HG03457 (cell line): ENCODE measurements around the gene TMEM209.
A peak's percentile ranks its signal among the peaks of the same experiment; 100 is the strongest.
"Not testable (repeated sequence)": the region's sequence is repeated elsewhere in the genome, so short reads cannot be mapped to it uniquely, and the experiment has no call there.

ENCODE experiments used
- ATAC-seq: cut with Tn5 transposase; IDR thresholded peaks from one replicate; pipeline ENCODE4 v1.9.1; 2021; ENCODE audit warnings: moderate number of reproducible peaks; ENCODE audit not compliant: unreplicated experiment

The TMEM209 gene

DNA sequence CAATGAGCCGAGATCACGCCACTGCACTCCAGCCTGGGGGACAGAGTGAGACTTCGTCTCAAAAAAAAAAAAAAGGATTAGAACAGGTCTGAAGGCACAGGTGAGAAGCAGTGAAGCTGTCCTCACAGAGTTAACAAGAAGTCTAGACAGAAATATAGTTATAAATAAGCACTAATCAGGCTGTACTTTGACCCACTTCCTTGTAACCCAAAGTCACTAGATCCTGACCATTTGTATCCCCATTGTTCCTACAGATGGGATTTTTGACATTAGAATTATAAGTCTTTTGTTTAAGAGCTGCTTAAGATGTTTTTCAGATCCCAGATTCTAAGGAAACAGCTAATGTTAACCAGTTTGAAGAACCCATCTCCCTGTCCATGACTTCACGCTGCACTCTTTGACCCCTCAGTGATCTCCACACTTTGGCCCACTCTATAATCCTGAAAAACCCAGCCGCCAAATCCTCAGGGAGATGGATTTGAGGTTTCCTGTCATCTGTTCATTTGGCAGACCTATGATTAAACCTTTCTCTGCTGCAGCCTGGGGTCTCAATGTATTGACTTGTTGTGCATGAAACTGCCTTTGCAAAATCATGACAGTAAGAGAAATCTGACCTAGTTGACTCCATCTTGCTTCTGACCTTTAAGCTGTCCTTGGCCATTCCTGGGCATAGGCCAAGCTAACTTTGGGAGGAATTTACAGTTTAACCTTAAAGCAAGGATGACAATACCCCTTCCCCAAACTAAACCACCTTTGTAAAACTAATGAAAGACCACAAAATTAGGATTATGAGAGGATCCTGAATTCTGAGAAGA, 13.8 kb upstream of the TMEM209 start:
- ATAC-seq: no peak

DNA sequence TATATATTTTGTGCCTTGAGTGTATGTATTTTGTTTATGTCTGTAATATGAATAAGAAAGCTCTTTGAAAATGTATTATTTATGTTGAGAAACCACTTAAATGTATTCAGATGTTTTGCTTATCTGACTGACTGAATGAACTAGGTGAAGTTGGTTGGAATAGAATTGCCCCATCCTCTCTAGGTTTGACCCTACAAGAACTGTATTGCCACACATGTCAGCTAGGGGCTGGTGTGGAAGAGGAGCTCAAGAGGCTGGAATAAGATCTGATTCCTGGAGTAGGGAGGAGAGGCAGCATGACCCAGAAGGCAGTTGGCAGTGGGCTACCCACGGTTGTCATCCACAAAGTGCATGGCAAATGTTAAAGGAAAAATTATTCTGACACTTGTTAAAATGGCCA, 11.5 kb upstream of the TMEM209 start:
- no peak for ATAC-seq

DNA sequence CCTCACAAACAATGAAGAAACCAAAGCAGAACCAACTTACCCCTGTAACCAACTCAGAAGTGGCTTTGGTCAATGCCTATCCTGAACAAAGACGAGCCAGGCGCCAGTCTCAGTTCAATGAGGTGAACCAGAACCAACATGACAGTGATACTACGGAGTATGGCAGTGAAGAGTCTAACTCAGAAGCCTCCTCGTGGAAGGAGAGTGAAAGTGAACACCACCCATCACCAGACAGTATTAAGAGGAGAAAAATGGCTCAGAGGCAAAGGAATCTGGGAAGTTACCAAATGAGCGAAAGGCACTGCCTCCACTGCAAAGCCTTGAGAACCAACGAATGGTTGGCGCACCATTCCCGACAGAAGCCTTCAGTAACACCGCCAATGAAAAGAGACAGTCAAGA, 10.8 kb upstream of the TMEM209 start:
- no peak for ATAC-seq

DNA sequence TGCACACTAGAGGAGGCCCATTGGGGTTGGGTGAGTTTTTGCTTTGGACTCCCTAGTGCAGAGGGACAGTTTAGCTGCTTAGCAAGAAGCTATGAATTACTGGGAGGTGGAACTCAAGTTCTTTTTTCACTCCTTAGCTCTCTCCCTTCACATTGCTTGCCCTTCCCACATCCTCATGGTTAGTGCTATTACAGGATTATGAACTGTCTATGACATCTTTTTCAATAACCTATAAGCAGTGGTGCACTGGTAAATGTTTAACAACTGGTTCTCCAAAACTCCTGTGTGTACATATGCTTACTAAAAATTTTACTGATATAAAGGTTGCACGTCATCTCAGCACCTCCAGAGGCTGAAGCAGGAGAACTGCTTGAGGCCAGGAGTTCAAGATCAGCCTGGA, 8.6 kb upstream of the TMEM209 start:
- no peak for ATAC-seq

DNA sequence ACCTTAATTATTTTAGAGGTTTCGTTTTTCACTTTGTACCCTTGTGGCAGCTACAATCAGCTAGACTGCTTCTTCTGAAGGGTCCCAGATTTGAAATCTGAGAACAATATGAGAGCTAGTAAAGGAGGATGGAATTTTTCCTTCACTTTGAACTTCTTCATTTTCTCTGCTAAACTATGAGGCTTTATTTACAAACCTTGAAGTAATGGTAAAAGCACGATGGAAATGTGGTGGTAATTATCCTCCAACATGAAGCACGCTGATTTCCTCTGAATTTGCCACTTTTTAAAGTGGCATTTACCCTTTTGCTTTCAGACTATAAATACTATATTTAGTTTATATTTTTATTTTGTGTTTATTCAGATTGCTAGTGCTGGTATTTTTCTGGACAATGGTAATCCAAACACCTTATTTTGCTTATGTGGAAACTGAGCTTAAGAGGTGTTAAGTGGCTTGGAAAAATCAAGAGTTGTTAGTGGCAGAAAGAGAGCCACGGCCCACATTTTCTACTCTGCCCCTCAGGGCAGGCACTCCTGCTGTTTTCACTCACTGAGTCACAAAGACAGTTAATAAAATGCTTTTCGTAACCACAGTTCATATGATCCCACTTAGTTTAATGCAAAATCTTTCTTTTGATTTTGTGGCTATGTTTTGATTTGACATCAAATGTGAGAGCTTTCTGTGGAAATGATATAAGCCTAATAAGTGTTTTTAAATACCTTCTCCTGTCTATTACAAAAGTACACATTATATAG, 5.2 kb upstream of the TMEM209 start:
- ATAC-seq: no peak

DNA sequence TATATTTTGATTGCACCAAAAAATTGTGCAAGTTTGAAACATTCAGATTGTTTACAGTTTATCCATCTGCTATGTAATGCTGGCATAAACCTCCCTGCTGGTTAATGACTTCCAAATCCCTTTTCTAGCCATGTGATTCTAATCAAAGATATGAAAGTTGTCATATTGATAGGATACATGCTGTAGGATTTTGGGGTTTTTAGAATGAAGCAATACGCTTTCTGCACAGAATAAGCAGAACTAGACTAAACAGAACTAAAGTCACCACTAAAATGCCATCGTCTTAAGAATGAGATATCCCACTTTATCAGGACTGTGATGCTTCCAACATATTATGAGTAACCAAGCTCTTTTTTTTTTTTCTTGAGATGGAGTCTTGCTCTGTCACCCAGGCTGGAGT, 3.3 kb upstream of the TMEM209 start:
- no peak for ATAC-seq

DNA sequence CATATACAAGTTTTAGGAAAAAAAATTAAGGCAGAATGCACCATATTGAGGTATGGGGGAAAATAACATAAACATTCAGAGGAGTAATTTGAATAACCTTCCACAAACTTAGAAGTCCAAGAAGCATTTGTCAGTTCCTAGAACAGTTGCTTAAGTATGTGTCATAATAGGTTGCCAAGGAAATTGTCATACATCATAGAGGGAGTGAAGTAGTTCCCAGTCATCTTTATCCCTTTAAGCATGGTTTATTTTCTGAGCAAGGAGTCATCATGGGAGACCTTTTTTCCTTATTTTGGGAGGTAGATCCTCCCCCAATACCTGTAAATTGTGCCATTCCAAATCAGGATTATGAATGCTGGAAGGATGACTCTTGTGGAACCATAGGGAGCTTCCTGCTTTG, 2.4 kb upstream of the TMEM209 start, which contains the start of gene SSMEM1:
Gene SSMEM1 (plus strand): TSS at position 219 of the 400 bp plus-strand sequence. CDS start 51 bp downstream, at position 270.
- no peak for ATAC-seq

DNA sequence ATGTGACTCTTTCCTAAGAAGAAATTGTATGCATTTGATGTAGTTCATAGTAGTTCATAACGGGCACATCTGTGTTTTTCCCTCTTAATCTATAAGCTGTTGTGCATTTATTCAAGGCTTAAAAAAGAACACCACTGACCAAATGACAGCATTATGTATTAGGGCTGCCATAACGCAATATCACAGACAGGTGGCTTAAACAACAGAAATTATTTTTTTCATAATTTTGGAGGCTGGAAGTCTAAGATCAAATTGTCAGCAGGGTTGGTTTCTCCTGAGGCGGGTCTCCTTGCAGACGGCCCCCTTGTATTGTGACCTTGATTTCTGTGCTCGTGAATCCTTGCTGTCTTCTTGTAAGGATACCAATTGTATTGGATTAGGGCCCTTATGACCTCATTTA, 1.8 kb upstream of the TMEM209 start:
- ATAC-seq: no peak

DNA sequence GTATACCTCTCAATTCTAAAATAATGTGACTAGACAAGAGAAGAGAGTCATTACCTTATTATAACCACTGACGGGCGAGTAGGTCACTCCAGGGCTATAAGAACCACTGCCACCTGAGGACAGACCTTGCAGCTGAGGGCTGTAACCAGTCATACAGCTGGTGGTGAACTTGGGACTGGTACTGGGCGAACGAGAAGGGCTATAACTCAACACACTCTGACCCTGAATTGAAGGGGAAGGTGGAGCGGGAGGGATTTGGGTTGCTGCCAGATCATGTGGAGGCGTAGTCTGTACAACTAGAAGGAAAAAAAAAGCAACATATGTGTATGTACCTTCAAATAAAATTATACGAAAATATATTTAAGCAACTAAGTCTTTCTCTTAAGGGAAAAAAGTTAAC, 3.4 kb downstream of the TMEM209 start:
- no peak for ATAC-seq

DNA sequence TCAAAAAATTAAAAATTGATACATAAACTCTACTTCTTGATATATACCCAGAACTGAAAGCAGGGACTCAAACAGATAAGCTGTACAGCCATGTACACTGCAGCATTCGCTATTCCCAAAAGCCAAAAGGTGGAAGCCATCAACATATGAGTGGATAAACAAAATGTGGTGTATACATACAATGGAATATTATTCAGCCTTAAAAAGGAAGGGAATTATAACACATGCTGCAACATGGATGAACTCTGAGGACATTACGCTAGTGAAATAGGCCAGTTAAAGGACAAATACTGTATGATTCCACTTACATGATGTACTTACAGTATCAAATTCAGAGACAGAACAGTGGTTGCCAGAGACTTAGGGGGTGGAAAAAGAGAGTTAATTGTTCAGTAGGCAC, 8.1 kb downstream of the TMEM209 start:
- no peak for ATAC-seq

DNA sequence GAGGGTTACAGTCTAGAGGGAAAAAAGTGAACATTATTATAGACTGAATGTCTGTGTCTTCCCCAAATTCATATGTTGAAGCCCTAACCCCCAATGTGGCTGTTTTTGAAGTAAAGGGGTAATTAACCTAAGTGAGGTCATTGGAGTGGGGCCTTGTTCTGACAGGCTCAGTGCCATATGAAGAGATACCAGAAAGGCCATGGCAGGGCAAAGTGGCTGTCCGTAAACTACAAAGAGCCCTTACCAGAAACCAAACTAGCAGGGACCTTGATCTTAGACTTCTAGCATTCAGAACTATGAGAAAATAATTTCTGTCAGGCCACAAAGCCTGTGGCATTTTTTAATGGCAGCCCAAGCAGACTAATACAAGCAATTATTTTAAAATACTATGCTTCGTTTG, 8.7 kb downstream of the TMEM209 start:
- ATAC-seq: no peak

DNA sequence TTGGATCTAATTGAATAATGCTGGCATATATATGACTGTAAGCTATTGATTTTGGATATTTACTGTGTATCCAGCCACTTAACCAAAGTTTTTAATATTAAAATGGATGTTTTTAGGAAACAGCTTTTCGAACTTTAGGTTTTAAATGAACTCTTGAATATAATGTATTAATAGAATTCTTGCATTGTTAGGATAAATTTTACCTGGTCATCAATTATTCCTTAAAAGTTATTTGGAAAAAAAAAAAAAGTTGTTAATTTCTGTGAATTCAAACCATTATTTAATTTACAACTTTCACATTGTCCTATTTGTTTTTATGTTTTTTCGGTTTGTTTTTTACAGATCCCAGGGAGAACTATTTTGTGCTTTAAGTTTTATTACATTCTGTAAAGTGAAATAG, 9.8 kb downstream of the TMEM209 start:
- ATAC-seq: no peak

DNA sequence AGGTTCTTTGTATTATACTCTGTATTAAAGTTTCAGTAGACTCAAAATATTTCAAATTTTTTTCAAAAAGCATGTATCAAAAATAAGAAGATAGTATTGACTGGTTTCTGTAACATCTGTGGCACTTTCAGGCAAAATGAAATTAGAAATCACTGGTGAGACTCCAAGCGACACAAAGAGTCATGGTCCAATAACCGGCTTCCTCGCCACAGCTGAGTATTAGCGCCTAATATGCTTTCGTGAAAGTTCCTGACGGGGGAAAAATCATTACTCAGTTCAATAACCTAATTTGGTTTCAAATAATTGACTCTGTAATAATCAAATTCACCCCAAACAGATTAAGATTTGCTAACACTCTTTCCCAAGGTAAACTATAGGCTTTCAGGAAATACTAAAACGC, 13.4 kb downstream of the TMEM209 start:
- no peak for ATAC-seq

DNA sequence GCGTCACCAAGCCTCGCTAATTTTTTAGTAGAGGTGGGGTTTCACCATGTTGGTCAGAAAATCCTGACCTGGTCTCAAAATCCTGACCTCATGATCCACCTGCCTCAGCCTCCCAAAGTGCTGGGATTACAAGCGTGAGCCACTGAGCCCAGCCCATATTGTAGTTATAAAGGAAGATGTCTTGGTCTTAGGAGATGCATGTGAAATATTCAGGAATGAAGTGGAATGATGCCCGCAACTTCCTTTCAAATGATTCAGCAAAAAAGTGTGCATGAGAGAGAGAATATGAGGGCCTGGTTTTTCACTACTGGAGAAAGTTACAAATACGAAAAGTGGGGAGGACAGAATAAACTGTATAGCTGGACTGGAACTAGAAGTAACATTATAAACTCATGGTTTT, 15.9 kb downstream of the TMEM209 start:
- no peak for ATAC-seq

DNA sequence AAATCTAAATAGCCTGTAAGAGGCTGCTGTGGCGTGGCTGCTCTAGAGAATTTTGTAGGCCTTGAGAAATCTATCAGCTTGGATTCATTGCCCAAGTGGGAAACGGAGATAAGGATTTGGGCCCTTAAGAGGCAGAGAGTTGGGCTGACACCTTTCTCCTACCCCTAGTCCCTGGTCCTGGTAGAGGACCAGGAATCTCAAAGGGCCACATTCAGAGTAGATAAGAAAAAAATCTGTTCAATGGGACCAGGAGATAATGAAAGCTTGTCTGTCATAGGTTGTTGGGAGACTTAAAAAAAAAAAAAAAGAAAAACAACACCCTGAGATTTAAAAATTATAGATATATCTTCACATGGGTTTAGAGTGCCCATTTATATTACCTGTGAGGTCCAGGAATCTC, 17.8 kb downstream of the TMEM209 start:
- ATAC-seq: no peak

DNA sequence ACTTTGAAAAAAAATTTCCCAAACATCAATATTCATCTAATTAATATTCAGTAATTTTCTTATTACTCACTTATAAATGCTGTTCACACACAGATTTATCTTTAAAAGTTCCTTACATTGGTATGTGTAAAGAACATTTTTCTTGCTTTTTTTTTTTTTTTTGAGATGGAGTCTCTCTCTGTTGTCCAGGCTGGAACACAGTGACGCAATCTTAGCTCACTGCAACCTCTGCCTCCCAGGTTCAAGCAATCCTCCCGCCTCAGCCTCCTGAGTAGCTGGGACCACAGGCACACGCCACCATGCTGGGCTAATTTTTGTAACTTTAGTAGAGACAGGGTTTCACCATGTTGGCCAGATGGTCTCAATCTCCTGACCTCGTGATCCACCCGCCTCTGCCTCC, 20.9 kb downstream of the TMEM209 start:
- not testable (repeated sequence) for ATAC-seq

DNA sequence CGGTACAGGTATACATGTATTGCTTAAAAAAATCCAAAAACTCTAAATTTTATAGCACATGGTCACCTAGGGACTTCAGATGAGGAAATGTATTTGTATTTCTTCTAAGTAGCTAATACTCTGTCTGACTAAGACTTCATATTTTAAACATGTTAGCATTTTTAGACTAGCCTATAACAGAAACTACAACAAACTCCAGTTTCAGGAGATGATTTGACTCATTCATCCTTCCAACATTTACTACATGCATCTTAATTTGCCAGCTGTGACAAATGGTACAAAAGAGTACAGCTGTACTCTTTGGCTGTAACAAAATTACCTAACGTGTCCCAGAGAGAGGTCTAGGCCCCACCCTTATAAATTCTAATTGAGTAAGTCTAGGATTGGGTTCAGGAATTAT, 22.2 kb downstream of the TMEM209 start:
- ATAC-seq: peak; percentile 54

DNA sequence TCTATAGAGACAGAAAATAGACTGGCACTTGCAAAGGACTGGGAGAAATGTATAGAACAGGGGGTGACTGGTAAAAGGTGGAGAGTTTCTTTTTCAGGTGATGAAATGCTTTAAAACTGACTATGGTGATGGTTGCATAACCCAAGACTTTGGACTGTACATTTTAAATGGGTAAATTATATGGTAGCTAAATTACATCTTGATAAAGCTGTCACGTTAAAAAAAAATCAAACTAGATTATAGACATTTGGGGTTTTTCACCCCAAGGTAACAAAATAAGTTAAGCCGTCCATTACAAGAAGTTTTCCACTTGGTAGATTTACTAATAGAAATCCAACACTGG, 24.0 kb downstream of the TMEM209 start:
- no peak for ATAC-seq

DNA sequence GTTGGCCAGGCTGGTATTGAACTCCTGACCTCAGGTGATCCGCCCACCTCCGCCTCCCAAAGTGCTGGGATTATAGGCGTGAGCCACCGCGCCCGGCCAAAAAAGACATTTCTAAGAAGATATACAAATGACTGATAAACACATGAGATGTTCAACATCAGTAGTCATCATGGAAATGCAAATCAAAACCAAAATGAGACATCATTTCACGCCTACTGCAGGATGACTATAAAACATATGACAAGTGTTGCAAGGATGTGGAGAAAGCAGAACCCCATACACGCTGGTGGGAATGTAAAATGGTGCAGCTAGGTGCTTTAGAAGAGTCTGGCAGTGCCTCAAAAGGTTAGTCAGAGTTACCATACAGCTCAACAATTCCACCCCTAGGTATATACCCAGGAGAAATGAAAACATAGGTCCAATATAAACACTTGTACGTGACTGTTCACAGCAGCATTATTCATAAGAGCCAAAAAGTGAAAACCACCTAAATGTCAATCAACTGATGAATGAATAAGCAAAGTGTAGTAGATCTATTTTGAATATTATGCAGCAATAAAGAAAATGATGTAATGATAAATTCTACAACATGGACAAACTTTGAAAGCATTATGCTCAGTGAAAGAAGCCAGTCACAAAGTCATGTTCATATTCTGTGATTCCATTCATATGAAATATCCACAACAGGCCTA, 24.5 kb downstream of the TMEM209 start:
- ATAC-seq: no peak

DNA sequence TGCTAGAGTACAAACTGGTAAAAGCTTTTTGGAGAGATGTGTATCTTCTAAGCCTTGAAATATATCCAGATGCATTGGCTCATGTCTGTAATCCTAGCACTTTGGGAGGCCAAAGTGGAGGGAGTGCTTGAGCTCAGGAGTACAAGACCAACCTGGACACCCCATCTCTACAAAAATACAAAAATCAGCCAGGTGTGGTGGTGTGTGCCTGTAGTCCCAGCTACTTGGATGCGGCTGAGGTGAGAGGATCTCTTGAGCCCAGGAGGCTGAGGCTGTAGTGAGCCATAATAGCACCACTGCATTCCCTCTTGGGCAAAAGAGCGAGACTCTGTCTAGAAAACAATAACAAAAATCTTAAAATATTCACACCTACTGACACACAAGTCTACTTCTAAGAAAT, 25.6 kb downstream of the TMEM209 start:
- ATAC-seq: no peak

DNA sequence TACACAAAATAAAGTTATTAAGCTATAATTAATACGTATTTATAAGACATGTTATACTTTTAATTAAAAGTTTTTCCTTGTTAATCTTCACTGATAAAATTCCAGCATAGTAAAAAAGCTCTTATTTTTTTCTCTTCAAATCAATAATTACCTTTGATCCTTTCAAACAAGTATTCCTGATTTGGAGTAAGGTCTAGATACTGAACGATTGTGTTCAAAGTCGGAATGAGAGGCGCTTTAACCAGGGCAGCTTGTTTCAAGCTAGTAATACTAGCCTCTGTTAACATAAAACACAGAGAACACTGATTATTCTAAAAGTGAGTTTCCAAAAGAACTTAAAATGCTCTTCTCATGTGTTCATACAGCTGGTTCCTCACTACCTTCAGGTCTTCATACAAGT, 27.0 kb downstream of the TMEM209 start:
- no peak for ATAC-seq
